ENCODE measurements around the gene E2F4.
A peak's percentile ranks its signal among the peaks of the same experiment; 100 is the strongest.

The E2F4 gene
- 142 to 213 reads per million in 2 experiments for total RNA-seq

DNA sequence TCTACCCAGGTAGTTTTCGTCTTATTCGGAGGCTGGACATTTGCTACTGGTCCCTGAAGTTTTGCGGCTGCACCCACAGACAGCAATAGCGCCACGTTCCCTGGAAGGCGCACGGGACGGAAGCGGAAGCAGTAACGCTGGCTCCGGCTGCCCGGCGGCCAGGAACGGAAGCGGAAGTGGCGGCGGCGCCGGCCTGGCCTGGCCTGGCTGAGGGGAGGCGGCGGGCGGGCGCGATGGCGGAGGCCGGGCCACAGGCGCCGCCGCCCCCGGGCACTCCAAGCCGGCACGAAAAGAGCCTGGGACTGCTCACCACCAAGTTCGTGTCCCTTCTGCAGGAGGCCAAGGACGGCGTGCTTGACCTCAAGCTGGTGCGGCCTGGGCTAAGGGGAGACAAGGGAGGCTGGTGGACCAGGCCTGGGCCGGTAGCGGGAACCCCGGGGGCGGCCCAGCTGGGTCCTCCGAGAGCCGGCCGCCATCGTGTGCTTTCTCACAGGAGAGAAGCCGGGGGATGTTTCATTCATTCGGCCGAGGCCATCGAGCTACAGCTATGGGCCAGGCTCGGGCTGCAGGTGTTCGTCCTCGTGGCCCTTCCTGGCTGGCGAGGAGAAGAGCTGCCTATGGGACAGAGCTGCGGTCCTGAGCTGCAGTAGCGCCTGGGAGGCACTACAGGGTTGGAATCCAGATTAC is at the start of gene E2F4:
E2F4 (plus strand) TSS at position 161 of the 687 bp plus-strand sequence; CDS start at position 234, 73 bp downstream.
- peak; percentile 73 for DNase-seq (ENCODE audit: low read depth)

DNA sequence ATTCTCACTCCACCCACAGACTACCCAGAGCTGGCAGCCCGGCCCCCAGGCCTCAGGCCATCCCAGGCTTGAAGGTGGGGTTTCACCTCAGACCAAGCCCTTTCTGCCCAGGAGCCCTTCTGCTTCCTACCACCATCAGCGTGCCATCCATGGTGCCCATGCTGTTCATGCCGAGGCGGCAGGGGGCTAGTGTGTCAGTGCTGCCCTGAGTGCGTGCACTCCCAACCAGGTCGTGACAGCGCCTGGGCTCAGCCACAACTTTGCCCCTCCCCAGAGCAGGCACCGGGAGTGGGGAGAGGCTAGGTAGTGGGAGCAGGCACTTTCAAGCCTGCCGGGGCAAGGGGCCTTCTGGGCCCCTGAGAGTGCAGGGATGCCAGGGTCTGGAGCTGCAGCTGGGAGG is 49.6 kb upstream of the E2F4 start:
- DNase-seq (ENCODE audit: low read depth), result no peak

DNA sequence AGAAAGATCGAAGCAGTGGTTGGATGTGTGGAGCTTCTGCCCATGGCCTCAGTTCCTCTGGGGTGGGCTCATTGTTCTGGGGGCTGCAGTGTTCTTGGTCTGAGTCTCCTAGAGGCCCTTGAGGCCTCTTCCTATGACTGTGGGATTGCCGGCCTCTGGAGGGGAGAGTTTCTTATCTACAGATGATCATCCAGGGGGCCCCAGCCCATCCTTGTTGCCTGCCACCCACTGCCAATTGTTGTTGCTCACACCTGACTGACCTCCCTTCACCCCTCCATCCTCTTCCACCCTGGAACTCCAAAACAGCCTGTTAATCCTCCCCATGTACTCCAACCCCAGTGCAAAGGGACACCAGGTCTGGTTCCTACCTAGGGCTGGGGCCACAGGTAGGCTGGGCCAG is 47.0 kb upstream of the E2F4 start:
- no peak for DNase-seq (ENCODE audit: low read depth)

GRCh38 chr16:67145746-67146145 is 46.2 kb upstream of the E2F4 start:
- DNase-seq (ENCODE audit: low read depth), result no peak

DNA sequence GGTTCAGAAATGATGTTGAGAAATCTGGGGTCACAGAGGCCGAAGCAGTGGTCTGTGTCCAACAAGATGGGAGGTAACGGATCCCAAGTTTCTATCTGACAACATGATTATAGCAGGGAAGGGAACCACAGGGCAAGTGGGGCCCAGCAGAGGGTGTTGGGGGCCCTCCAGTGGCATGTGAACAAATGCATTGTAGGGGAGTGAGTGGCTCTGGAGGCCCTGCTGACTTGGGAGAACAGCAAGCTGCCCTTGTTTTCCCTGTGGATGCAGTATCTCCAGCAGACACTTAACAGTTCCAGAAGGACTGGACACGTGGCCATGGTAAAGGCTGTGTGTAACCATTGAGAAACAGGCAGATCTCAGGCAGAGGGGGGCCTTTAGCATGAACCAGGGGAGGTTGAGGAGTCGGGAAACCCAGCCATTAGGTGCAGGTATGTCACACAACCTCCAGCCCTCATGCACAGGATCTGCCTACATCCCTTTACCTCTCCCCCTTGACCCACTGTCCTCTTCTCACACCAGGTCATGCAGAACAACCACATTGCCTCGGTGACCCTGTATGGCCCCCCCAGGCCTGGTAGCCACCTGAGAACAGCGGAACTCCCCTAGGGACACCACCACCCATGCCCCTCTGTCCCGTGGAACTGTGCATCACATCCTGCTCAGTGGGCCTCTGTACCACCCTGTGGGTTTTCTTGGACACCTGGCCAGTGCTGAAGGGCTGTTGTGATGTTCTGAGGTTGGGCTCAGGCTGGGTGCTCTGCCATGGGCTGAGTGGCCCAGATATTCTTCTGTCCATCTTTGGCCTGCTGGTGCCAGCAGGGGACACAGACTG is 45.2 kb upstream of the E2F4 start:
- DNase-seq (ENCODE audit: low read depth), result no peak

- DNase-seq (ENCODE audit: low read depth), result no peak
Observed at GRCh38 chr16:67147437-67148140, 44.4 kb upstream of the E2F4 start.

DNA sequence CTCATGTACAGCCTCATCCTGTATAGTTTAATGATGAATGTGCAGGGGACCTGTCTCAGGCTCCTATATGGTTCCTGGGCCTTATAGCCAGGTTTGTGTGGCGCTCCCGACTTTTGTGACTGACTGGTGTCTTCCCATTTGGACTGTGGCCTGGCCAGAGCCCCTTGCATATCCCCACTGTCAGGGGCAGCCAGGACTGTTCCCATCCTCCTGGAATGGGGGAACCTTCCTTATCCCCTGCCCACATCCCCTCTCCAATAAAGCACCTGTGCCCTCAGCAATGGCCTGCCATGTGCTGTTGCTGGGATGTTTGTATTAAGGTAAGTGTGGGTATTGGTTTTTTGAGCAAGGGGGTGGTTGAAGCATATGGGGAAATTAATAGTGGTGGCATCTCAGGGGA is 43.7 kb upstream of the E2F4 start:
- DNase-seq (ENCODE audit: low read depth), result no peak

- no peak for DNase-seq (ENCODE audit: low read depth)
Observed at GRCh38 chr16:67148656-67149275, 43.2 kb upstream of the E2F4 start.

GRCh38 chr16:67149276-67150046 is 42.5 kb upstream of the E2F4 start:
- DNase-seq (ENCODE audit: low read depth), result no peak

GRCh38 chr16:67150047-67150832 is 41.7 kb upstream of the E2F4 start:
- no peak for DNase-seq (ENCODE audit: low read depth)

DNA sequence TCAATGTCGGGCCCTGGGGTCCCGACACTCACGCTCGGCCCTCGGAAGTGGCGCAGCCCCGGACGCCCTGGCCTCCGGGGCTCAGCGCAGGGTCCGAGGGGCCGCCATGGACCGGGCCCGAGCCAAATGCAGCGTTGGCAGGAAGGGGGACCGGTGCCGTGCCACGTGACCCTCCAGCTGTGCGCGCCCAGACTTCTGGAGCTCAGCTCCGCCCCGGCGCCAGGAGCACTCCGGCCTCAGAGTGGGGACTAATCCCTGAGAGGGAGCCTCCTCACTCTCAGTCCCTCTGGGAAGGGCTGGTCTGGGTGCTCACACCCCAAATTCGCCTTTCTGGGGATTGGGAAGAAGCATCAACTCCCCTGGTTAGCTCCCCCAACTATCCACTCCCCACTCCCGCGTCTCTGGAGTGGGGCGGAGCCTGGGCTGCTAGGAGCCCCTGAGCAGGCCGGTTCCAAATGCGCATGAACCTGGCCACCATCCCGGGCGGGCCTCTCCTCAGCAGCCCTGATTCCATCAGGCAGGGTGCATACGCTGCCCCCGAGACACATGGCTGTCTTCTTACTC is 41.0 kb upstream of the E2F4 start, which contains the start of gene B3GNT9:
B3GNT9 (minus strand) TSS at position 166 of the 564 bp plus-strand sequence. CDS start 513 bp downstream, outside the sequence.
- no peak for DNase-seq (ENCODE audit: low read depth)

GRCh38 chr16:67151431-67152097 is 40.4 kb upstream of the E2F4 start:
- DNase-seq (ENCODE audit: low read depth), result no peak

DNA sequence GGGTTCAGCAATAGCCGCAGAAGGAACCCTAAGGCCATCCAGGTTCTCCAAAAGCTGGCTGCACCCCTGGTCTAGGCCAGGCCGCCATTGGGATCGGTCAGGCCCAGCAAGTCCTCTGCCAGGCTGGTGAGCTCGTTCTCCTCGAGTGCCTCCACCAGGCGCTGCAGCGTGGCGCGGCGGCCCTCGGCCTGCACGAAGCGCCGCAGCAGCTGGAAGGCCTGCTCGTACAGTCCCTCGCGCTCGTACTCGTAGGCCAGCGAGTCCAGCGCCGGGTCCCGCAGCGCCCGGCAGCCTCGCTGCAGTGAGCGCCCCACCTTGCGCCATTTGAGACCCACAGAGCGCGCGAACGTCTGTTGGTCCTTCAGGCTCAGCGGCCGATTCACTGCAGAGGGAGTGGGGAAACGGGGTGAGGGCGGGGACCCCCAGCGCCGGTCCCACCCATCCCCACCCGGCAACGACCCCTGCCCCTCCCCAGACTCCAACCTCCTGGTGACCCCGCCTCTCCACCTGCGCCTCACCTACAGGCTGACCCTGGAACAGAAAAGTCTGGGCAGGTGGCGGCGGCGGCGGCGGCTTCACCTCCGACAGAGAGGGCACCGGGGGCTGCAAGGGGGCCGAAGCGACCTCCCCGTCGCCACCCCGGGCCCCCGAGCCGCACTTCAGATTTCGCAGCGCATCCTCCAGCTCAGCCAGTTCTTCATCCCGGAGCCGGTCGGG is 37.2 kb upstream of the E2F4 start:
- no peak for DNase-seq (ENCODE audit: low read depth)

- DNase-seq (ENCODE audit: low read depth), result peak; percentile 67
Observed at GRCh38 chr16:67155295-67156142, 36.4 kb upstream of the E2F4 start.

DNA sequence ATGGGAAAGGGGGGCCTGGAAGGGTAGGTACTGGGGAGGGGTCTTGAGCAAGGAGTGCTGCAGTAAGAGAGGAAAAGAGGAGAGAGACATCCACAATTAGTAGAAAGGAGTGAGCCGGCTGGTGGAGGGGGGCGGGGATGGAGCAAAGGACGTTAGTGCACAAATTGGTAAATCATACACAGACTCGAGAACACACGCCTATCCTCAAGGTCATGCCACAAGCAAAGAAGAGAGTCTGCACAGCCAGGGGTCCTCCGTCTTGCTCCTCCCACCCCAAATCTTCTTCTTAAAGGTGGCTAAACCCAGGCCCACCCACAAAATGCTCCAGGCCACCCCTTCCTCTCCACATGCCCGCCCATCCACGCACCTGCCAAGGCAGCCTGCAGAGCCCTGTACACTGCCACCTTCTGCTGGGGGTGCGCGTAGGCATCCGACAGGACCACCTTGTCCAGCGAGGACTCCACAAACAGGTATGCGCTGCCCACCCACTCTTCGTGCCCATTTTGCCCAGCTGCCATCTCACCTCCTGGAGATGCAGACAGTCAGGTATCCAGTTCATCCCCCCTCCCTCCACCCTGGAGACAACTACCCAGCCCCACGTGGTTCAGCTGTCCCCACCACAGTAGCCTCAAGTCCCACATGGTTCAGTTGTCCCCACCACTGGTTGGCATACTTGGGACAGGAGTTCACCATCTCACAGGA is 35.7 kb upstream of the E2F4 start:
- no peak for DNase-seq (ENCODE audit: low read depth)

- no peak for DNase-seq (ENCODE audit: low read depth)
Observed at GRCh38 chr16:67157106-67157748, 34.7 kb upstream of the E2F4 start.
